Measurements from ENCODE around the gene VPS13D.

VPS13D gene

DNA sequence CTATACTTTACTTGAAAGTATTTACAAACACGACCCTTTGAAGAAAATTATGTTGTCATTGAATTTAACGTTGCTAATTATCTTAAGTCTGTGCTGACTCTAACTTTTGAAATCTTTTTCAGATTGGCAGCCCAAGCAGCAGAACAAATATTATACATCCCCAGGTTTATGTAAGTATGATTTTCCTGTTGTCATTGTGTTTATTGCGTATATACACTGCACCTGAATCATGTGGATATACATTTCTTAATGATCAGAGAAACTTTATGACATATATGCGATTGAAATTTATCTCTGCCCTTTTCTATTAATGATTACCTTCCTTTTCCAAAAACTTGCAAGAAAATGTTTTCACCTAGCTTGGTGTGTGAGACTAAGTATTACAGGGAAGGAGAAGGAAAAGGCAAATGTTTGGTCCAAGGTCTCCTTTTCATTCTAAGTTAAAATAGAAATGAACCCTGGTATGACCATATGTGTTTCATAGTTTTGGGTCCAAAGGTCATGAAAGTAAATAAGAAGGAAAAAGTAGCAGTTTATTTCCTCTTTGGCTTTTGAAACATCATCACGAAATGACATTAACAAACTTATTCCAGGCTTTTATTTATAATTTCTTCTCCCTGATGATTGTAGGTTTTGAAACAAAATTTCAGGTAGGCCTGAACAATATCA is 116.8 kb downstream of the VPS13D start:
- H3K56ac ChIP-seq (ENCODE audit: low read length), result no peak overlapping the region
- no peaks in the 10 kb centered on the region for H3K36me3 ChIP-seq (ENCODE audit: control insufficient read depth, insufficient read depth, low read length)
- H3K4me2 ChIP-seq (ENCODE audit: low read length), result no peak overlapping the region
- H3K9ac ChIP-seq (ENCODE audit: low read length), result no peak overlapping the region
- H3K4me3 ChIP-seq (ENCODE audit: low read length), result no peak overlapping the region
- H2AK5ac ChIP-seq (ENCODE audit: low read length), result no peak overlapping the region
- no peak overlapping the region for H3K23ac ChIP-seq (ENCODE audit: low read length)
- no peak overlapping the region for H2BK5ac ChIP-seq (ENCODE audit: low read length)
- H3K4me1 ChIP-seq (ENCODE audit: control insufficient read depth, low read depth, low read length), result no peaks in the 10 kb centered on the region
- H3K27ac ChIP-seq (ENCODE audit: low read depth, low read length), result no peak overlapping the region
- H3K79me1 ChIP-seq (ENCODE audit: low read length), result no peaks in the 10 kb centered on the region
- no peak for DNase-seq
- no peak overlapping the region for H3K4ac ChIP-seq (ENCODE audit: low read depth, low read length)
- no CpG with 5 or more reads among the region's 5 CpGs for WGBS (ENCODE audit: extremely low coverage, insufficient coverage, low lambda C conversion rate)
- H3K18ac ChIP-seq (ENCODE audit: low read length), result no peak overlapping the region
- no peaks in the 10 kb centered on the region for H3K27me3 ChIP-seq (ENCODE audit: insufficient read depth, low read length, poor library complexity)
- H3K79me2 ChIP-seq (ENCODE audit: control insufficient read depth, insufficient read depth, low read length), result no peaks in the 10 kb centered on the region
- no peak overlapping the region for H2BK120ac ChIP-seq (ENCODE audit: low read depth, low read length)
- no peak overlapping the region for H4K5ac ChIP-seq (ENCODE audit: low read length)
- H2BK15ac ChIP-seq (replicated peaks; ENCODE audit: low read depth), result no peak overlapping the region
- H4K8ac ChIP-seq (ENCODE audit: low read depth, low read length), result no peak overlapping the region

DNA sequence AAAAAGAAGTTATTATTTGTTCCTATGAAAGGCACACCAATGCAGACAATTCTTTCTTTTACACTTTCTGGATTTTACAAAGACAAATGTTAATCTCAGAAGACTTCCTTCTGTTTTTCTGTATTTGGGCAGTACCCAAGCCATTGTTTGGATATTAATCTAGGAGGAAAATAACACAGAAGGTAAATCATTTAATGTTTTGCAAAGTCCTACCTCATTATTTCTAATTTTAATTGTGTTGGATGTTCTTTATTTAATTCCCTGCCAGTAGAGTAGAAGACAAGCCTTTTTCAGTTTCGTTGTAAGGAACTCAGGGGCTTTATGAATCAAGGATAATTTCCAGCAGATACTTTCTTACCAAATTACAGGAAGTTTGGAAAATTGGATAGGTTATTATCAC is 118.3 kb downstream of the VPS13D start:
- Histone ChIP-seq H2BK120ac (ENCODE audit: low read depth, low read length) (no peak overlapping the region), H3K79me2 (ENCODE audit: control insufficient read depth, insufficient read depth, low read length) (no peaks in the 10 kb centered on the region), H3K79me1 (ENCODE audit: low read length) (no peaks in the 10 kb centered on the region), H3K27ac (ENCODE audit: low read depth, low read length) (no peak overlapping the region), H3K4ac (ENCODE audit: low read depth, low read length) (no peak overlapping the region), H3K4me2 (ENCODE audit: low read length) (no peak overlapping the region), H3K4me3 (ENCODE audit: low read length) (no peak overlapping the region), H2BK5ac (ENCODE audit: low read length) (no peak overlapping the region), H2AK5ac (ENCODE audit: low read length) (no peak overlapping the region), H3K56ac (ENCODE audit: low read length) (no peak overlapping the region), H4K8ac (ENCODE audit: low read depth, low read length) (no peak overlapping the region), H4K5ac (ENCODE audit: low read length) (no peak overlapping the region), H3K23ac (ENCODE audit: low read length) (no peak overlapping the region), H3K36me3 (ENCODE audit: control insufficient read depth, insufficient read depth, low read length) (no peaks in the 10 kb centered on the region), H3K18ac (ENCODE audit: low read length) (no peak overlapping the region), H2BK15ac (replicated peaks; ENCODE audit: low read depth) (no peak overlapping the region), H3K4me1 (ENCODE audit: control insufficient read depth, low read depth, low read length) (no peaks in the 10 kb centered on the region), H3K9ac (ENCODE audit: low read length) (no peak overlapping the region), H3K27me3 (ENCODE audit: insufficient read depth, low read length, poor library complexity) (no peaks in the 10 kb centered on the region)
- DNase-seq, result no peak
- no CpG with 5 or more reads among the region's 1 CpG for WGBS (ENCODE audit: extremely low coverage, insufficient coverage, low lambda C conversion rate)

DNA sequence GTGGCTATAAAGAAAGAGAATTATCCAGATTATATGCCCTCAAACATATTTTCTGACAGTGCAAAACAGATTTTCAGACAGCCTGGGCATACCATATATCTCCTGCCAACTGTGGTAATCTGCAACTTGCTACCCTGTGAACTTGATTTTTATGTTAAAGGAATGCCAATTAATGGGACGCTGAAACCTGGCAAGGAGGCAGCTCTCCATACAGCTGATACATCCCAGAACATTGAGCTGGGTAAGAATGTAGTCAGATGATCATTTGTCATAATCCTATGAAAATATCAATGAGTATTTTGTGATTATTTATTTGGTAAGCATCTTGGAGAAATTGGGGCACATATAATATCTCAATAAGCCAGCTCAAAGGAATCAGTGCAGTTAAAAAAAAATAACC is 124.2 kb downstream of the VPS13D start:
- no peak overlapping the region for H3K4me2 ChIP-seq (ENCODE audit: low read length)
- H2BK5ac ChIP-seq (ENCODE audit: low read length), result no peak overlapping the region
- no peak overlapping the region for H3K27ac ChIP-seq (ENCODE audit: low read depth, low read length)
- H2BK120ac ChIP-seq (ENCODE audit: low read depth, low read length), result no peak overlapping the region
- no peaks in the 10 kb centered on the region for H3K4me1 ChIP-seq (ENCODE audit: control insufficient read depth, low read depth, low read length)
- H3K4ac ChIP-seq (ENCODE audit: low read depth, low read length), result no peak overlapping the region
- DNase-seq, result no peak
- H4K8ac ChIP-seq (ENCODE audit: low read depth, low read length), result no peak overlapping the region
- H3K4me3 ChIP-seq (ENCODE audit: low read length), result no peak overlapping the region
- no peak overlapping the region for H2BK15ac ChIP-seq (replicated peaks; ENCODE audit: low read depth)
- no peak overlapping the region for H2AK5ac ChIP-seq (ENCODE audit: low read length)
- H3K56ac ChIP-seq (ENCODE audit: low read length), result no peak overlapping the region
- H3K23ac ChIP-seq (ENCODE audit: low read length), result no peak overlapping the region
- H3K9ac ChIP-seq (ENCODE audit: low read length), result no peak overlapping the region
- H3K79me2 ChIP-seq (ENCODE audit: control insufficient read depth, insufficient read depth, low read length), result no peaks in the 10 kb centered on the region
- no peaks in the 10 kb centered on the region for H3K36me3 ChIP-seq (ENCODE audit: control insufficient read depth, insufficient read depth, low read length)
- WGBS (ENCODE audit: extremely low coverage, insufficient coverage, low lambda C conversion rate), result no CpG with 5 or more reads among the region's 1 CpG
- H3K79me1 ChIP-seq (ENCODE audit: low read length), result no peaks in the 10 kb centered on the region
- H3K27me3 ChIP-seq (ENCODE audit: insufficient read depth, low read length, poor library complexity), result no peaks in the 10 kb centered on the region
- no peak overlapping the region for H4K5ac ChIP-seq (ENCODE audit: low read length)
- no peak overlapping the region for H3K18ac ChIP-seq (ENCODE audit: low read length)

DNA sequence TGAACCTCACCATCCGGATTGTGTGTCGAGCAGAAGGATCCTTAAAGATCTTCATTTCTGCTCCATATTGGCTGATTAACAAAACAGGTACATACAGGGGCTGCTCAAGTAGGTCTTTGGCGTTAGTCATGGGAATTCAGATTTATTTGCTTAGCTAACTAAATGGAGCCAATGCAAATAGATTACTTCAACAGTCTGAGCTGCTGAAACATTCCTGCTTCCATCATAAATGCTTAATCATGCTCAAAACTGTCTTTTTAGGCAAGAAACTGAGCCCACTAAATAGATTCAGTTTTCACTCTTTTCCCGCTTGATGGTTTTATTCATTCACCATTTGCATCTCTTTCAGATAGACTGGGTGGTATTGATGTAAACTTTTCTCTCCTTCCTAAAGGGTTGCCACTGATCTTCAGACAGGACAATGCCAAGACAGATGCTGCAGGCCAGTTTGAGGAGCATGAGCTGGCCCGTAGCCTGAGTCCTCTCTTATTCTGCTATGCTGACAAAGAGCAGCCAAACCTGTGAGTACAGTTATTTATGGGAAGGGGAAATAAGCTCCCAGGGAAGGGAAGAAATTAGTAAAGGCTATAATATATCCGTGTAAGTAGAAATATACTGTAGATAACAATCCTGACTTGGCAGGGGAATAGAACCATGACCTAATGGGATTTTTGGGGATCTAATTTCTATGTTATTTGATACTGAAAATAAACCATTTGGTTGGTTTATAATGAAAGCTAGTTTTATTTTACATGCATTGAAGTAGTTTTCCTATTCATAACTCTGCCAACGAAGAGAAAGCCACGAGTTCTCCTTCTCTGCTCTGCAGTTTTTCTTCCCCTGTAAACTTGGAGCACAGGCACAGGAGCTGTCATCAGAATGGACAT is 126.4 kb downstream of the VPS13D start:
- no CpG with 5 or more reads among the region's 8 CpGs for WGBS (ENCODE audit: extremely low coverage, insufficient coverage, low lambda C conversion rate)
- DNase-seq, result no peak

DNA sequence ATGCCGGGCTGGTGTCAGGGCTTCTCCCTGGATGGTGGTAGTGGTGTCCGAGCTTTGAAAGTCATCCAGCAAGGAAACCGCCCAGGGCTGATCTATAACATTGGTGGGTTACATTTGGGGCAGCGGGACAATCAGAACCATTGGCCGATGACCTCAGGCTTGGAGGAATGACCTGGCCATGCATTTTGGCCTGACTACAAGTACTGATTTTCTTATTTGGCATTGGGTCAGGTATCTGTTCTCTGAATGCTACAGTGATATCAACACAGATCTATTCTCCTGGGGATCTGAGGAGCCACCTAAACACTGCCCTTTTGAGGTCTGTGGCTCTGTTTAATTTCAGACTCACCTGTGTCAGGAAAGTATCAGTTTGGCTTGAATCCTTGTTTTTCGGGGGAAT is 128.7 kb downstream of the VPS13D start:
- Histone ChIP-seq H3K4me1 (ENCODE audit: control insufficient read depth, low read depth, low read length) (no peaks in the 10 kb centered on the region), H2BK5ac (ENCODE audit: low read length) (no peak overlapping the region), H3K4ac (ENCODE audit: low read depth, low read length) (no peak overlapping the region), H3K79me1 (ENCODE audit: low read length) (no peaks in the 10 kb centered on the region), H2BK15ac (replicated peaks; ENCODE audit: low read depth) (no peak overlapping the region), H3K23ac (ENCODE audit: low read length) (no peak overlapping the region), H3K18ac (ENCODE audit: low read length) (no peak overlapping the region), H4K8ac (ENCODE audit: low read depth, low read length) (no peak overlapping the region), H3K56ac (ENCODE audit: low read length) (no peak overlapping the region), H4K5ac (ENCODE audit: low read length) (no peak overlapping the region), H3K4me3 (ENCODE audit: low read length) (no peak overlapping the region), H2AK5ac (ENCODE audit: low read length) (no peak overlapping the region), H3K79me2 (ENCODE audit: control insufficient read depth, insufficient read depth, low read length) (no peaks in the 10 kb centered on the region), H3K9ac (ENCODE audit: low read length) (no peak overlapping the region), H3K27me3 (ENCODE audit: insufficient read depth, low read length, poor library complexity) (no peaks in the 10 kb centered on the region), H3K27ac (ENCODE audit: low read depth, low read length) (no peak overlapping the region), H3K4me2 (ENCODE audit: low read length) (no peak overlapping the region), H2BK120ac (ENCODE audit: low read depth, low read length) (no peak overlapping the region), H3K36me3 (ENCODE audit: control insufficient read depth, insufficient read depth, low read length) (no peaks in the 10 kb centered on the region)
- no CpG with 5 or more reads among the region's 6 CpGs for WGBS (ENCODE audit: extremely low coverage, insufficient coverage, low lambda C conversion rate)
- no peak for DNase-seq

More for the DNA sequence above, 126.4 kb downstream of the VPS13D start:
- no peak overlapping the region for H3K9ac ChIP-seq (ENCODE audit: low read length)
- H2BK5ac ChIP-seq (ENCODE audit: low read length), result no peak overlapping the region
- H3K27ac ChIP-seq (ENCODE audit: low read depth, low read length), result no peak overlapping the region
- no peaks in the 10 kb centered on the region for H3K79me1 ChIP-seq (ENCODE audit: low read length)
- H3K4ac ChIP-seq (ENCODE audit: low read depth, low read length), result no peak overlapping the region
- H3K79me2 ChIP-seq (ENCODE audit: control insufficient read depth, insufficient read depth, low read length), result no peaks in the 10 kb centered on the region
- H3K4me2 ChIP-seq (ENCODE audit: low read length), result no peak overlapping the region
- H3K4me1 ChIP-seq (ENCODE audit: control insufficient read depth, low read depth, low read length), result no peaks in the 10 kb centered on the region
- no peak overlapping the region for H3K56ac ChIP-seq (ENCODE audit: low read length)
- no peak overlapping the region for H3K18ac ChIP-seq (ENCODE audit: low read length)
- H2BK15ac ChIP-seq (replicated peaks; ENCODE audit: low read depth), result no peak overlapping the region
- H2BK120ac ChIP-seq (ENCODE audit: low read depth, low read length), result no peak overlapping the region
- no peak overlapping the region for H3K23ac ChIP-seq (ENCODE audit: low read length)
- no peaks in the 10 kb centered on the region for H3K27me3 ChIP-seq (ENCODE audit: insufficient read depth, low read length, poor library complexity)
- H4K8ac ChIP-seq (ENCODE audit: low read depth, low read length), result no peak overlapping the region
- H3K36me3 ChIP-seq (ENCODE audit: control insufficient read depth, insufficient read depth, low read length), result no peaks in the 10 kb centered on the region
- no peak overlapping the region for H2AK5ac ChIP-seq (ENCODE audit: low read length)
- no peak overlapping the region for H3K4me3 ChIP-seq (ENCODE audit: low read length)
- no peak overlapping the region for H4K5ac ChIP-seq (ENCODE audit: low read length)
